GM19035 (cell line): ENCODE data around the gene GCLM.
"Not testable (repeated sequence)": the region's sequence is repeated elsewhere in the genome, so short reads cannot be mapped to it uniquely, and the experiment has no call there.

Experiments
- ATAC-seq: cut with Tn5 transposase; IDR thresholded peaks from one replicate; pipeline ENCODE4 v1.9.1; 2021; ENCODE audit not compliant: unreplicated experiment

GCLM gene

DNA sequence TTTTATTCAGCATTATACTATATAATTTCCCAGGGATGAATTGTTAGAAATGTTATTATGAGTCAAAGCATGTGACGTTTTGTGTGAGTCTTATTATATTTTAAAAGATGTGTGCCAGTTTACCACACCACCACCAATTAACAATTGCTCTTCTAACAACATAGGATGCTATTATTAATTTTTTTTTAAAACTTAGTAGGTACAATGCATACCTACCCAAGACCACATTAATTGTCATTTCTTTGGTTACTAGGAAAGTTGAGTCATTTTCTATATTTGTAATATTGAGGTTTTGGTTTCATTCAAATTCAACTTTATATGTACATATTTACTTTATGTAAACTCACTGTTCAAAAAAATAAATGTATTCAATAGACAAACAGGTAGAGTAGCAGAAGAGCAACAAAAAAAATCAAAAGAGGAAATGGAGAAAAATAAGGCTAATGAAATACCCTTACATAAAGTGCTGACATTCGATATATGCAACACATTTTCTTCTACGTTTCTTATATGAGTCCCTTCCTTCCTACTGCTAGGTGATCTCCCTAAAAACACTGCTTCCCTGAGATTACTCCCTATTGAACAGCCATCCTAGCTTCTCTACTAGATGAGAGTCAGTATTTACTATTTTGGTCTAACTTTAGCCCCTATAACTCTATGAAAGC lies 9.6 kb downstream of the GCLM start:
- no peak for ATAC-seq

DNA sequence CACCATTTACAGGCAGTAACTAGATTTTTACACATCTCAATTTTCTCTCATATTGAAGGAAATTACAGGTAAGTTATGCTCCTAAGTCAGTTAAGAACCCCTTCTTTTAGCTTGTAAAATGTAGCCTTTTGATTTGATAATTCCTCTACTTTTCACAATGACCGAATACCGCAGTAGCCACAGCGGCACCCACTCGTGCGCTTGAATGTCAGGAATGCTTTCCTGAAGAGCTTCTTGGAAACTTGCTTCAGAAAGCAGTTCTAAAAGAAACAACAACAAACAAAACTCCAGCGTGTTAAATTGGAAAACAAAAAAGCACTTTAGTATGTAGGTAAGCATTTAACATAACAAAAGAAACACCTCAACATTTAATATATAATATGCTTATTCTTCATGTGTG lies 20.3 kb downstream of the GCLM start:
- ATAC-seq, result no peak

DNA sequence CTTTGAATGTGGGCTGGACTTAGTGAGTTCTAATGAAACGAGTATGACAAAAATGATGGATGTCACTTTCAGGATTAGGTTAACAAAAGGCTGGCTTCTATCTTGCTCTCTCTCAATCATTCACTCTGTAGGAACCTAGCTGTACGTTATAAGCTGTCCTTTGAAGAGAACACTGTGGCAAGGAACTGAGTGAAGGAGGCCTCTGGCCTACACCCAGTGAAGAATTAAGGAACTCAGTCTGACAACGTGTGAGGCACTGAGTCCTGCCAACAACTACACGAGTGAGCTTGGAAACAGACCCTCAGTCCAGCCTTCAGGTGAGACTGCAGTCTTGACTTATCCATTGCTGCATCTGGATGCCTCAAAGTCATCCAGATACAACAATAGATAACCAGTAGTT lies 27.0 kb downstream of the GCLM start:
- no peak for ATAC-seq

DNA sequence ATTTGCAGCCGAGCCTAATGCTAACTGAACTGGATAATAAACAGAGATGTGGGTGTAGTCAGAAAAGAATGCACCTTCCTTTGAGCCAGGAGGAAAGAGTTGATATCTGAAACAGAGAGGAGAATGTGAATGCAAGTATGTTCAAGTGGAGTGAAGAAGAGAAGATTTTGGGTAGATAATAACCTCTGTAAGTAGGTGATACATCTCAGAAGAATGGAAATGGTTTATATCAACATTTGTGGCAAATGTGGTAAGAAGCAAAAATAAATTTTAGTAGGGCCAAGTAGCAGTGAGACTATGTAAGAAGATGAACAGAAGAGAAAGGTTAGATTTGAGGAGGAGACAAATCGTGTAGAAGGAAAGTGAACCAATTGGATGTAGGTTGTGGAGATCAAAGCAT lies 28.5 kb downstream of the GCLM start:
- no peak for ATAC-seq

DNA sequence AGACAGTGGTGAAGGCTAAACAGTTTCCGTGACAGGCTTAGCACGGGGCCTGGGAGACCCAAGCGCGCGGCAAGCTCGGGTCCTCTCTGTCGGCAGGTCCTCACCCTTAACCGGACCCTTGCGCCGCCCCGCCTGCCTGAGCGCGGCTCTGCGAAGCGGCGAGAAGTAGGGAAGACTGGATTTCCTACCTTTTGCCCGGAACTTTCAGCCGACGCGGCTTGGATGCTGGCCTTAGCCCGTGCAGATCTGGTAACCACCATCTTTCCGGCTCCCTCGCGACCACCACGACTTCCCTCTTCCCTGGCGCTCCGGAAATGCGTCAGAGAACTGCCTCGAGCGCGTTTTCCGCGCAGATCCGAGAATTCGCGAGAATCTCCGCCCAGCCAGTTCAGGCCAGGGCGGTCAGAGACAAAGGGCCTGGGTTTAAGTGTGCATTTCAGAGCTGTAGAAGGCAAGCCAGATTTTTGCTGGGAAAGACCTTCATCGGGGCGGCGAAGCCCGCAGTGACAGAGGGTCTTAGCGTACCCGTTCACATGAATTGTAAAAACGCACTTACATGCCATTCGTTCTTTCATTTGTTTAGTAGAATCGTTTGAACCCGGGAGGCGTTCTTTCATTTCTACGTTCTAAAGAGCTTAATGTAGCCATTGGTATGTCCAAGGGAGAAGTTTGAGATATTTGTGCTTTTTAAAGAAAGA lies 30.2 kb downstream of the GCLM start, which contains the start of gene DNTTIP2:
Gene DNTTIP2 (minus strand): TSS at position 318 of the 698 bp plus-strand sequence. CDS start 58 bp downstream, at position 260.
- peak; percentile 94 for ATAC-seq

DNA sequence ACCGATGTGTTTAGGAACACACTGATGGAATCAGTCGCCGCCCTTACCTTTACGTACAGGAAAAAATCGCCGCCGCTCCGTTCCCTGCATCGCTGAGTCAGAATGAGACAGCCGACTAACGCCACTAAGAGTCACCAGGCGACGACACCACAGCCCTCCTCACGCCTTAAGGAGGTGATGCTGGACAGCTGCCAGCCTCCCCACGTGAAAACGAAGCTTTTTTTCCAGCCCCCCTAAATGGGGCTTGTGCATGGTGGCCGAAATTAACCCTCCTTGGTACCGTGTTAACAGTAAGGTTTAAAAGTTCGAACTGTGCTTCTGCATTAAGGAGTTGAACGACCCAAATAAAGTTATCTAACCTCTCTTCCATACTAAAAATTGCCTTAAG lies 30.7 kb downstream of the GCLM start:
- ATAC-seq, result peak; percentile 64

DNA sequence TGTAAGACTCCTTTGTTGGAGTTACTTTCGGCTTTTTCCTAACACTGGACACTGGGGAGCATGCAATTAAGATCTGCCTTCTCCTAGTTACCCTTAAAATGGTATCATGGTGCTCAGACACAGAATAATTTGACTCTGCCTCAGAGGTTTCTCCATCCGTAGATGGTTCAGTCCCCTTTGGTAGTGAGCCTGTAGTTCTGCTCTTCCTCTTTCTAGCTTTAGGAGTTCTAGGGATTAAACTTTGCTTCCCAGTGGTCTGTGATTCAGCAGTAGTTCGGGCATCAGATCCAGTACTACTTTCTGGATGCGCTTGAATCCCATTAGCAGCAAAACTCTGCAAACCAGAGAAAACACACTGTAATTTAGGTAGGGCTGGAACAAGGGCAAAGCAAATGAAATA lies 31.7 kb downstream of the GCLM start:
- no peak for ATAC-seq

DNA sequence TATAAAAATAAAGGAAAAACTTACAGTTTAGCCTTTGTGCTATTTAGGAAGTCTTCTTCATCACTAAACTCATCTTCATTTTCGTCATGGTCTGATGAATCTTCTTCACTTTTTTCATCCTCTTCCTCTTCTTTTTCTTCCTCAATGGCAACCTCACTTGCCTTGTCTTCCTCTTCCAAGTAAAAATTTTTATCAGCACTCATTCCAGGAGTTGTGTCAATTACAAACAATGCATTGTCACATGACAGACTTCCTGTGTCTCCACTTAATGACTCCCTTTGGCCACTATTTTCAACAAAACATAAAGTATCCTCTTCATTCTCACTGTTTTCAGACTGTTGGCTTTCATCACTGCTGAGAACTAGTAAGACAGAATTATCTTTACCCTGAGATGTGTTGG lies 33.0 kb downstream of the GCLM start:
- no peak for ATAC-seq

DNA sequence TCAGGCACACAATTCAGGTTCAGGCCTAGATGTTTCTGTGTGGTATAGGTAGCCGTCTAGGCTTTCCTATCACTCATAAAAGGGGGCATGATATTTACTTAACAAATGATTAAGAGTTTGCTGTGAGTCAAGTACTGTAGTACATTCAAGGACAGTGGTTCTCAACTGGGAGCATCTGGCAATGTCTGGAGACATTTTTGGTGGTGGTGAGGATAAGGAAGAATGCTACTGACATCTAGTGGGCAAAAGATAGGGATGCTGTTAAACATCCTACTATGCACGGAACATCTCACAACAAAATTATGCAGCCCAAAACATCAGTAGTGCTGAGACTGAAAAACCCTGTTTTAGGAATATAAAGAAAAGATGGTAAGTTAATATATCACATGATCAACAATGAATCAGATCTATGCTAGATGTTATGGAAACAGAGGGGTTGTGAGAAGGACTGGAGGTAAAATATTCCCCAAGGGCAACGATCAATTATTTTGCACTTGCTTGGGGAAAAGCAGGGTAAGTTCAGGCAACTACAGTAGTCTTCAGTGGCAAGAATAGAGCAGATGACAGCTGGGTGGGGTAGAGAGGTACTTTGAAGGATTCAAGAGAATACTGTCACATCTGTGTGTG lies 35.1 kb downstream of the GCLM start:
- ATAC-seq, result no peak

DNA sequence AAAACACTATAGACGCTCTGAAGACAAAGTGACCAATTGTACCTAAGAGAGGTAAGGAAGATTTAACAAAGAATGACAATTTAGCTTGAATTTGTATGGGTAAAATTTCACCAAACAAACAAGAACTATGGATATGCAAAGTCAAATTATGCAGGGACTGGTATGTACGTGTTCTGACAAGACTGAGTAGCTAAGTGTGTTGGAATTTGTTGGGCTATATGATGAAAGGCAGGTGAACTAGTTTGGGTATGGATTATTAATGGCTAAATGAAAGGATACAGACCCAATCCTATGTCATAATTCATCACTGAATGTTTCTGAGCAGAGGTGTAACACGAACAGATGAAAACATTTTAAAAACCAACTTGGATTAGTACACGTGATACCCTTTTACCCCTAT lies 37.9 kb downstream of the GCLM start:
- ATAC-seq, result no peak

DNA sequence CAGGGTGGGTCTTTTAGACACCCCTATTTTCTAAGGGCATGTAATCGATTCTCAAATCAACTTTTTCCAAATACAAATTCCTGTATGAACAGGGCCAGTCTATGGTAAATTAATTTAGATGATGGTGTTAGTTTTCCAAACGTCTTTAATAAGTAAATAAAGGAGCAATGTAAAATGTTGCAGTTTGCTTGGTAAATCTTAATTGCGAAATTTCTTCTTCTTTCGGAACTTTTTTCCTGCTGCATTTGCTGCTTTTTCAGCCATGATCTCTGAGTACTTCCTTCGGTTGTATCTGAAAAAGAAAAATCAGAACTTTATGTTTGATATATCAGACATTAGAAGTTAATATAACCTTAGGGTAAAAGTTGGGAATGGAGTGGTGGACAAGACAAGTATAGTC lies 39.6 kb downstream of the GCLM start:
- no peak for ATAC-seq

DNA sequence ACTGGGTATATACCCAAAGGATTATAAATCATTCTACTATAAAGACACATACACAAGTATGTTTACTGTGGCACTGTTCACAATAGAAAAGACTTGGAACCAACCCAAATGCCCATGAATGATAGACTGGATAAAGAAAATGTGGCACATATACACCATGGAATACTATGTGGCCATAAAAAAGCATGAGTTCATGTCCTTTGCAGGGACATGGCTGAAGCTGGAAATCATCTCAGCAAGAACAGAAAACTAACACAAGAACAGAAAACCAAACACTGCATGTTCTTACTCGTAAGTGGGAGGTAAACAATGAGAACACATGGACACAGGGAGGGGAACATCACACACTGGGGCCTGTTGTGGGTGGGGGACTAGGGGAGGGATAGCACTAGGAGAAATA lies 40.7 kb downstream of the GCLM start:
- ATAC-seq, result not testable (repeated sequence)

DNA sequence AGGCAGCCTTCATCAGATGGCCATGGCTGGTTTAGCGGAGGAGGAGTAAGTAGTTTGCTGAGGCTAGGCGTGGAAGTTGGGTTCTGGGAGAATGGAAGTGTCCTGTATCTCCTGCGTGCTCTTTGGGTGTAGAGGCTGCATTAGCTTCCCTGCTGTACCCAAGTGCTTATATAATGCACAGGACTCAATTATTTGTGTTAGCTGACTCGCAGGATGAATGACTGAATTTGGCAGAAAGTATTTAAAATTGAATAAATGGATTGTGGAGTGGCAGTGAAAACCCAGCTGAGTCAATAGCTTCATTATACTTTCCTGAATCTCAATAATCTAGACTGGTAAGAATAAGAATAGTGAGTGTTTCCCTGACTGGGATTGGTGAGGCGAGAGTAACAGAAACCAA lies 44.0 kb downstream of the GCLM start:
- ATAC-seq, result no peak

DNA sequence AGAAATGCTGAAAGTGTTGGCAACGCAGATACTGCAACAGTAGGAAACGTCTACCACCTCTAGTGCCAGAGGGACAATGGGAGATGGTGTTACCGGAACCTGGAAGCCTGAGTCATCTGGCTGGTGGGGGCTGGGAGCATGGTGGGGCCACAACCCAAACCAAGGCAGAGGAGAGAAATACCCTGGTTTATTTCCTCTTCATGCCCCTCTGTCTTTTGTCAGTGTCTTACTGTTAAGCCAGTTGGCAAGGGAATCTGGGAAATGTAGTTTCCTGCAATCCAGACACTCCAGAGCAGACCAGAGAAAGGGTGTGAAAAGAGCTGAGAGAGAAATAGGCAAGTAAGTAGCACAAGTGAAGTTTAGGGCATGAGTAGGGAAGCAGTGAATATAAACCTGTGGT lies 45.1 kb downstream of the GCLM start:
- no peak for ATAC-seq

DNA sequence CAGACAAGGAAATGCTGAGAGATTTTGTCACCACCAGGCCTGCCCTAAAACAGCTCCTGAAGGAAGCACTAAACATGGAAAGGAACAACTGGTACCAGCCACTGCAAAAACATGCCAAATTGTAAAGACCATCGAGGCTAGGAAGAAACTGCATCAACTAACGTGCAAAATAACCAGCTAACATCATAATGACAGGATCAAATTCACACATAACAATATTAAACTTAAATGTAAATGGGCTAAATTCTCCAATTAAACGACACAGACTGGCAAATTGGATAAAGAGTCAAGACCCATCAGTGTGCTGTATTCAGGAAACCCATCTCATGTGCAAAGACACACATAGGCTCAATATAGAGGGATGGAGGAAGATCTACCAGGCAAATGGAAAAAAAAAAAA lies 51.6 kb downstream of the GCLM start:
- not testable (repeated sequence) for ATAC-seq

DNA sequence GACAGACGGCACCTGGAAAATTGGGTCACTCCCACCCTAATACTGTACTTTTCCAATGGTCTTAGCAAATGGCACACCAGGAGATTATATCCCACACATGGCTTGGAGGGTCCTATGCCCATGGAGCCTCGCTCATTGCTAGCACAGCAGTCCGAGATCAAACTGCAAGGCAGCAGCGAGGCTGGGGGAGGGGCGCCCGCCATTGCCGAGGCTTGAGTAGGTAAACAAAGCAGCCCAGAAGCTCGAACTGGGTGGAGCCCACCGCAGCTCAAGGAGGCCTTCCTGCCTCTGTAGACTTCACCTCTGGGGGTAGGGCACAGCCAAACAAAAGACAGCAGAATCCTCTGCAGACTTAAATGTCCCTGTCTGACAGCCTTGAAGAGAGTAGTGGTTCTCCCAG lies 53.2 kb downstream of the GCLM start:
- ATAC-seq, result not testable (repeated sequence)

DNA sequence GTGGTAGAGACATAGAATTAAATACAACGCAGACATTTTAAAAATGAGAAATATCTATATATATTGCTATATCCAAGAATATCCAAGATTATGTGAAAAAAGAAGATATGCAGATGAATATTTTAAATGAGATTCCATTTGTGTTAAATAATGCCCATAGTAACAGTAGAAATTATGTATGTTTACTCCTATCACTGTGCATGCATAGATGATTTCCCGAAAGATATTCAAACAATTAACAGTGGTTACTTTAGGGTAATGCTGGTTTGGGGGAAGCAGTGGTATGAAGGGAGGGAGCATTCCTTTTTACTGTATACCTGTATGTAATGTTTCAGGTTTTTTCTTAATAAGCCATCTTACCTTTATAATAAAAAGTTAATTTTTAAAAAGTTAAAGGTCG lies 55.3 kb downstream of the GCLM start:
- ATAC-seq, result no peak

DNA sequence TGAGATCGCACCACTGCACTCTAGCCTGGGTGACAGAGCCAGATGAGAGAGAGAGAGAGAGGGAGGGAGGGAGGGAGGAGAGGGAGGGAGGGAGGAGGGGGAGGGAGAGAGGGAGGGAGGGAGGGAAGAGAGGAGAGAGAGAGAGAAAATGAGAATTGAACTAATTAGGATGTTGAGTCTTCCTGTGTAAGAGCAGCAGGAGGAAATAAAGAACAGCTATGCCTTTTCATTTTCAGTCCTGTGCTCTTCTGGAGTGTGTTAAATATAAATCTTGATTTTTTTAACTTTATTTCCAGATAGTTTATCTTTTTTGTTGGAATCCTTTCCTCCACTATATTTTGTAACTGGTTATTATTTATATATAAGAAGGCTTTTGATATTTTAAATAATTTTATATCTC lies 57.4 kb downstream of the GCLM start:
- ATAC-seq, result no peak

DNA sequence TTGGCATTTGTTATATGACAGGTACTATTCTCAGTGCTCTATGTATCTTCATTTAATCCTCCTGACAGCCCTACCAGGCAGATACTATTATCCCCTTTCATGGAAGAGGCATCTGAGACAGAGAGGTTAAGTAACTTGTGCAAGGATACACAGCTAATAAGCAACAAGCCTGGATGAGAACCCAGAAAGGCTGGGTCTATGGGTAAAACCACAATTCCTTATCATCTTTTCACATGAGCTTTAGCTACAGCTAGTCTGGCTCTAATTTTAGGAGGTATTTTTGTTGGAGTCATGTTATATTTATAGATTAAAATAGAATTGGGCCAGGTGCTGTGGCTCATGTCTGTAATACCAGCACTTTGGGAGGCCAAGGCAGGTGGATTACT lies 57.9 kb downstream of the GCLM start:
- ATAC-seq, result no peak

DNA sequence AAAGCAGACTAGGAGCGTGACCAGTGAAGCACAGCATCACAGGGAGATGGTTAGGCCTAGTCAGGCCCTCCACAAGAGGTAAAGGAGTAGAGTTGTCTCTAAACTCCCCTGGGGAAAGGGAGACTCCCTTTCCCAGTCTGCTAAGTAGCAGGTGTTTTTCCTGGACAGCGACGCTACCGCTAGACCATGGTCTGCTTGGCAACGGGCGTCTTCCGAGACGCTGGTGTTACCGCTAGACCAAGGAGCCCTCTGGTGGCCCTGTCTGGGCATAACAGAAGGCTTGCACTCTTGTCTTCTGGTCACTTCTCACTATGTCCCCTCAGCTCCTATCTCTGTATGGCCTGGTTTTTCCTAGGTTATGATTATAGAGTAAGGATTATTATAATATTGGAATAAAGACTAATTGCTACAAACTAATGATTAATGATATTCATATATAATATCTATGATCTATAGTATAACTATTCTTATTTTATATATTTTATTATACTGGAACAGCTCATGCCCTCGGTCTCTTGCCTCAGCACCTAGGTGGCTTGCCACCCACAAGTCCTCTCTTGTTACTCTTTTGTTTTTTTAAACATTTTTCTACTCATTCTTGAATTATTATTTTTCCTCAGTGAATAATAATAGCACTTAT lies 58.4 kb downstream of the GCLM start:
- not testable (repeated sequence) for ATAC-seq

DNA sequence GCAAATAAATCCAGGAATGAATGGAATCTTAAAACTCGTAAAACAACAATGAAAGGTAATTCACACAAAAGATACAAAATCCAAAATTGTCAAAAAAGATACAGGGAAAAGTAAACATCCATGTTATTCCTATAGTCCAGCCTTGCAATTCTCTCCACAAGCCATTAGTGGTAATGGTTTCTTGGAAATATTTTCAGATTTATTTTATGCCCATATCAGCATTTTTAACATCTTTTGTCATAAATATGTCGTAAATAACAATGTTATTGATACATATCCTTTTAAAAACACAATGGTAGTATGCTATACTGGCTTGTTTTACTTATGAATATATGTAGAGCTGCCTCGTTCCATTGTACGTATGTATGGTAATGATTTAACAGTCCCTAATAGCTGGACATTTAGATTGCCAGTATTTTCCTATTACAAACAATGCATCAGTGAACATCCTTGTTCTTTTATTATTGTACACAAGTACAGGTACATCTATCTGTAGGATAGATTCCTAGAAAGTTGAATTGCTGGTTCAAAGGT lies 60.8 kb downstream of the GCLM start:
- no peak for ATAC-seq
